Urothelium cell line (cell line): ENCODE measurements around the gene INO80.

Source experiments
- DNase-seq: peaks from one replicate; pipeline ENCODE4 v3.0.0; 2011; ENCODE audit warnings: low spot score, mixed read lengths
- FAIRE-seq: peaks from 2 replicates; lab custom pipeline; 2011; peaks lifted over from hg19 to GRCh38; lab: Jason Lieb, UNC

INO80 gene

GRCh38 chr15:40933517-40933902 lies 182.6 kb downstream of the INO80 start:
- FAIRE-seq (no peak), DNase-seq (no peak)

DNA sequence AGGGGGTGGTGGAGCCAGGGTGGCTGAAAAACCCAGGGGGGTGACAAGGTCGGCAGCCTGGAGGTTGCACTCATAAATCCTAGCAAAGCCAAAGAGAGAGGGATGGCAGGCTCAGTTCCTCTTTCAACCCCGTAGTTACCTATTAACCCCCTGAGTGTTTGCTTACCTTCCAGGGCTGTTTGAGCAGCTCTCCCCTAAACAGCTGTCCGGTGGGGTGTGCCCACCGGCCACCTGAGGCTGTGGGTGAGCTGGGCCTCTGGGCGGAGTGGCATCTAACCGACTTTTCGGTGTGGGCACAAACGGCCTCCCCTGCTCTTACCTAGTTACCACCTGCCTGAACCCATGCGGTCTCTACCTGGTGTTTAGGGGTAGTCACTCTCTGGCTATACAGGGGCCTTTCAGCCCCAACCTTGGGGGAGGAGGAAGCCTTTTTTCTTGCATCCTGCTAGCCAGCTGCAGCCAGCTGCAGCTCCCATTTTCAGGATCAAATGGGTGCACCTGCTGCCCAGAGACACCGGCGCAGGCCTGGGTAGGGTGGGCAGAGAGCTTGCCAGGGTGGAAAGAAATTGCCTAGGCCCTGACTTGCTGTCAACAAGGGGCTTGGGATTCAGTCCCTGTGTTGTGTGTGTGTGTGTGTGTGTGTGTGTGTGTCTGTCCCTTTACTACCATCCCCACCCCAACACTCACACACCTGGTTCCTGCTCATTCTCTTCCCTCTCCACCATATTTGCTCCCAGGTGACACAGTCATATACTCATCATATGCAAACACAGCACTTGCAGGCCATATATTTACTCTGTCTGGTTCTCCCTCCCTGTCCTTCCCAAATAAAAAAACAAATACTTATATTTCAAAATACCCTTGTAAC lies 183.2 kb downstream of the INO80 start:
- FAIRE-seq (no peak), DNase-seq (no peak)

DNA sequence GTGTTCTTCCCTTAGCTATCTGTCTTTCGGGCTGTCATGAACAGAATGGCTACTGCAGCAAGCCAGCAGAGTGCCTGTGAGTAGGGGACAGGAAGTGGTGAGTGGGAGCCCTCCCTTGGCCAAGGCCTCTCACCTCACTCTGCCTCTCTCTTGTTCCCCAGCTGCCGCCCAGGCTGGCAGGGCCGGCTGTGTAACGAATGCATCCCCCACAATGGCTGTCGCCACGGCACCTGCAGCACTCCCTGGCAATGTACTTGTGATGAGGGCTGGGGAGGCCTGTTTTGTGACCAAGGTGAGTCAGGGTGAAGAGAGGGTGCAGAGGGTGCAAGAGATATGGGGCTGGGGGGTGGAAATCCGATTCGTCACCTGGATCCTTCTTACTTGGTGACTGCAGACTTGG lies 183.9 kb downstream of the INO80 start:
- FAIRE-seq (peak; percentile 35), DNase-seq (no peak)

GRCh38 chr15:40931300-40932142 lies 184.6 kb downstream of the INO80 start:
- DNase-seq (no peak), FAIRE-seq (no peak)

GRCh38 chr15:40930430-40931299 lies 185.4 kb downstream of the INO80 start:
- FAIRE-seq (no peak), DNase-seq (peak; percentile 67)

DNA sequence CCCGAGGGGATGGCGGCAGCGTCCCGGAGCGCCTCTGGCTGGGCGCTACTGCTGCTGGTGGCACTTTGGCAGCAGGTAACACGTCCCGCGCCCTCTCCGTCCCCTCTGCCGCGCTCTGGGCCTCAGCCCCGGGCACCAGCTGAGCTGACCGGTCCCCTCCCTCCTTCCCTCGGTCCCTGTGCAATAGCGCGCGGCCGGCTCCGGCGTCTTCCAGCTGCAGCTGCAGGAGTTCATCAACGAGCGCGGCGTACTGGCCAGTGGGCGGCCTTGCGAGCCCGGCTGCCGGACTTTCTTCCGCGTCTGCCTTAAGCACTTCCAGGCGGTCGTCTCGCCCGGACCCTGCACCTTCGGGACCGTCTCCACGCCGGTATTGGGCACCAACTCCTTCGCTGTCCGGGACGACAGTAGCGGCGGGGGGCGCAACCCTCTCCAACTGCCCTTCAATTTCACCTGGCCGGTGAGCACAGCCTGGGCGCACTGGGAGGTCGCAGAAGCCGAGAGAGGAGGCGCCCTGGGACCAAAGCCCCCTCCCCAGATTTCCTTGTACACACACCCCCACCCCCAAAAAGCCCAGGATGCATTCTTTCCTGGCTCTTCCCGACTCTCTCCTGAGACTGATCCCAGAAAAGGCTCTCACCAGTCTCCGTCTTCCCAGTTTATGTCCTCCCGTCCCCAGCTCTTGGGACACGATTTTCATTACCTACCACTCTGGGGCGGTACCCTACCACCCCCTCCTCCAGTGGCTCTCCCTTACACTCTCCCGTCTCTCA lies 186.2 kb downstream of the INO80 start:
- DNase-seq (no peak), FAIRE-seq (no peak)
